Hindlimb muscle (tissue), 1 donor: ENCODE data around the gene PPIP5K1. TPM values are rescaled to one million over a fixed set of nuclear protein-coding genes. Genes with fewer than 3 reads are reported as not detected.

ENCODE experiments used
- DNase-seq: peaks from one replicate; pipeline ENCODE4 v3.0.0-alpha.2; 2013
- polyA plus RNA-seq: library from polyadenylated mRNA; unstranded; fragments of 120-200 nt; gene quantifications from one replicate; pipeline ENCODE4 v1.2.1, GENCODE V29; 2013; ENCODE audit not compliant: insufficient read length

PPIP5K1 gene
- polyA plus RNA-seq, 1 donor = 8.4 TPM

DNA sequence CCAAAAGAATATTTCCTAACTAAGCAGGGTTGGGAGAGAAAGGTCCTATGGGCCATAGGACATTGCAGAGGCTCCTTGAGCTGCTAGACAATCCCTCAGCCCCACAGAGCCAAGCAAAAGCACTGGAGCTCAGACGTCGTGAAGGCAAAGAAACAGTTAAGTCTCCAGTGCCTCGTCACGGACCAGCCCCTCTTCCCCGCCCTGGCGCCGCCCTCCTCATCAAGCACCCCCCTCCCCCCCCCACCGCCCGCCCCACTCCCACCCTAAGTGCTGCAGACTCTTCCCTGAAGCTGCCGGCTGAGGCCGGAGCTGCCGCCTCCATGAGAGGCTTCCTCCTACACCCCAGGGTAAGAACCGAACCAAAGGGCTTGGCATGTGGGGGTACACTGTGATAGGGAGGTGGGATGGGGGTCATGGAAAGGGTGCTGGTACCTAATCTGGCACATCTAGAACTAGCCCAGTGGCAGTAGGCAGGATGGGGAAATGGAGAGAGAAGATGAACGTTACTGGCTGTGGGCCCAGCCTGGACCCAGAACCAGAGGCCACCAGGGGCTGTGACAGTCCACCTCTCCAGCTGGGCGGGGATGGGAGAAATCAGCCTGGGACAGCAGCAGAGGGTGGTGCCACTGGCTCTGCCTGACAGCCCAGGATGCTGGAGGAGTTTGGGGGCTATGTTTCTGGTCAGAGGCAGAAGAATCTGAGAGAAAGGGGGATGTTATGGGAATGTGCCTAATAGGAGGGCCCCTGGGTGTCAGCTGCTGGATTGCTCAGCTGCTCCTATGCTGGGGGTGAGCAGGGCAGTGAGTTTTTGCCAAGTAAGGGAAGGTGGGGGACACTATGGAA is 72.4 kb downstream of the PPIP5K1 start, which contains the start of gene MAP1A:
Gene MAP1A (plus strand): TSS at position 255 of the 843 bp plus-strand sequence. CDS start 3,866 bp downstream, outside the sequence.
- DNase-seq = peak; percentile 79

DNA sequence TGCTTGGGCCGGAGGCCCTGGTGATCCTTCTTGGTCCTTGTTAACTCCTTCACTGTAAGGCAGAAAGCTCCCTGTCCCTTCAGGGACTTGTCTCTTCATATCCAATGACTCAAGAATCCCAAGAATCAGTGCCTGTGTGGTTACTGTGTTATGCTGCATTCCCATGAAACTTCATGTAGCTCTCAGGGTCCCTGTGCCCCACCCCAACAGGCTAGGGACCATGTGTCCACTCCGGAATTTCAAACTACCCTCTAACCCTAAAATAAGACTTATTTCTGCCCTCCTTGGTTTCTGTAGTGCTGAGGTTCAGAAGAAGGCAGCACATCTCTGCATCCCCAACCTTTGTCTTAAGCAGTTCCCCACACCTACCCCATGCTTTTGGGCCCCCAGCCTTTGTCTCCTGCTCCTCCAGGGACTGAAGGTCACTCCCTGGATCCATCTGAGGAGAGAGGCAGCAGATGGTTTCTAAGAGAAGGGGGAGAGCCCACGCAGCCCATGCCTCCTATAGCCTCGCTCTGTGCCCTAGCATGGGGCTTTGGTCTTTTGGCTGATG is 73.1 kb downstream of the PPIP5K1 start:
- DNase-seq = peak; percentile 19

DNA sequence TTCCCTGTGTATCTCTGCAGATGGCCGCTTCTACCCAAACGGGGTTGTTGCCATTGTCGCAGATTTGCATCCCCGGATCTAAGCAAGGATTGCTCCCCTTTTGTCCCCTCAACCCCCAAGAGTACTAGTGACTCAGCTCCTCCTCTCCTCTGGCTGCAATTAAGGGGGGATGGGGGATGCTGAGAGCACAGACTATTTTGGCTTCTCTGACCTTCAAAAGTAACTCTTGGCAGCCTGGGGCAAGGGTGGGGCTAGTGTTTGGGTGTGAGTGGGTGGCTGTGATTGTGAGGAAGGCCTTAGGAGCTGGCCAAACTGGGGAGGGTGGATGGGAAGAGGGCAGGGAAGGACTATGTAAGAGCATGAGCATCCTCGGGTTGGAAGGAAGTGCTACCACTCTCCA is 73.8 kb downstream of the PPIP5K1 start:
- DNase-seq = peak; percentile 23

DNA sequence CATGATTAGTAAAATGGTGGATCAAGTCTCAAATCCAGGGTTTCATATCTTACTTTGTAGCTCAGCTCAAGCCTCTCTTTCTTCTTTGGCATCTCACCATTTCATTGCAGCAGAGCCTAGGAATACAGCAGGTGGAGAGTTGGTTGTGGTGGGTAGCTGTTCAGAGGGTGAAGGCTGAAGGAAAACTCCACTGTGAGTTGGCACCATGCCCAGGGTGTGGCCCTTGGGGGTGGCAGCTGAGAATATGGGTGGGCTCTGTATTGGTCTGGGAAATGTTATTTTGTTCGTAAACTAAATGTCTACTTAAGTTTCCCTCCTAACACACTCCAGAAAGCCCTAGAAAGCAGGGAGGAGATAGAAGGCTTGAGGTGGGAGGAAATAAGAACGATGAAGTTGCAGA is 74.3 kb downstream of the PPIP5K1 start:
- no peak for DNase-seq

DNA sequence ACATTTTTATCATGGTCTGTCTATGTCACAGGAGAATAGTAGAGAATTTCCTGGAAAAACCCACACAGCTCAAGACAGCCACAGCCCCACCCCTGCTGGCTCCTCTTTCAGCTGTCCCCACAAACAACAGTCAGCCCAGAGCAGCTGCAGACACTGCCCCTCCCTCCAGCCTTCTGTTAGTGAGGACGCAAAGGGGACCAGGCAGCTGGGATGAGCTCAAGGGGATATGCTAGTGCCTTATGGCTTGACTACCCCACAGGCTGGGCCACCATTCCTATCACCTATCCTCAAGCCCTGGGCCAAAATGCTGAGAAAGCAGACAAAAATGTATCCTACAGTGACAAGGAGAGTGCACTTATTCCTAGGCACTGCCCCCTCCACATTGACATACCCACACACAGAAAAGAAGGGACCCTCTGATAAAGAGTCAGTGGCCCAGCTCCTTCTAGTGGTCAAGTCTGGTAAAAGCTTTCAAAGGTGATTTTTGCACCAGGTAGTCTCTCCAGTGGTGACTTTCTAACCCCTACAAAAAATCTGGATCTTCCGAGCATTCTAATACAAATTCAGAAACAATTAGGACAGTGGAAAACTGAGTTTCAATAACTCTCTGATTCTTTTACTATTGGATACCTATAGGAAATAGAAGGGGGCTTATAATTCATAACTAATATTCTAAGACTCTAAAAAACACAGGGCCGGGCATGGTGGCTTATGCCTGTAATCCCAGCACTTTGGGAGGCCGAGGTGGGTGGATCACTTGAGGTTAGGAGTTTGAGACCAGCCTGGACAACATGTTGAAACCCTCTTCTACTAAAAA is 75.6 kb downstream of the PPIP5K1 start:
- peak; percentile 87 for DNase-seq

DNA sequence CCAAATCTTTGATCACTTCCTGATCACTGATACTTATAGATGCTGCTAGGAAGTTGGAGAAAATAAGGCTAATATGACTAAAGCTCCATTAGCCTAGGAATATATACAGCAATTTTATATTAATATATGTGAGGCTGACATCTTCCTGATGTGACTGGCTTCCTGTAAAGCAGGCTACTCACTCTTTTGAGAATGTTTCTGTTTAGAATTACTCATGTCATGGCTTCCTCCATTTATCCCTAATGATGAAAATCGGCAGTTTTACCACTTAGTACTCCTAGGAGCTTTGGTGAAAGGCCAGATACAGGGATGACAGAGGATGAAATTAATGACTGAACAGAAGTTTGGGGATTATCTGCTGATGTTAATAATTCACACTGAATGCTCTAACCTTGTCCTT is 76.5 kb downstream of the PPIP5K1 start:
- DNase-seq = no peak

DNA sequence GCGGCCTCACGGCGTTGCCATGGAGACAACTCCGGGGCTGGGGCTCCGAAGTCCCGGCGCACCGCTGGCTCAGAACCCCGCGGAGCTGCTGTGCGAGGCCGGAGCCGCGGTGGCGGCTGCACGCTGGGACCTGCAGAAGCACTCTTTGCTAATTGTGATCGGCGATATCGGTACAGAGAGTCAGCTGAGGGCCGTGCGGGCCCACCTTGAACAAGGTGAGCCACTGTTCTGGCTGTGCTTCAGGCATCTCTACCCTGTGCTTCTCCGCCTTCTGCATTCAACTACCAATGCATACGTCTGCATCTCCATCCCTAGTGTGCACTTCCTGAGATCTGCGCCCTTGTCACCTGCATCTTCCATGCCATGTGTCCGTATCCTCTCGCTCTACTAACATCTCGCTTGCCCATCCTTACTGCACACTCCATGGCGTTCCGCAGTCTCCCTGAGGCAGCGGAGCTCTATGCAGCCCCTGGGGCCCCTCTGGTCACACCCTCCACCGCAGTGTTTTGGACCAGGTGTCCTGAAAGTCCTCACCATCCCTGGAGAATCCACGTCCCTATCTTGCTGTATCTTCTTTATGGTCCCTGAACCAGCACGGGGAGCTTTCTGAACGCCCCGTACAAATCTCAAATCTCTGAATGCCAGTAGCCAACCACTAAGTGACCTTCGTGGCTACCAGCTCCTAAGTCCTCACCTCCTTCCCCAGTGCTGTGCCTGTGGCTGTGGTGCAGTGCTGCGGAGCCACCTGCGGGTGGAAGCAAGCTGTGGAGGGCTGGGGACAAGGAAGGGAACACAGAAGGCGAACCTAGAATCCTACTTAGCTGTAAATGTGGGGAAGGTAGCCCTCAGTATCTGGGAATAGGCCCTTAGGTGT is 78.8 kb downstream of the PPIP5K1 start:
- DNase-seq = no peak

DNA sequence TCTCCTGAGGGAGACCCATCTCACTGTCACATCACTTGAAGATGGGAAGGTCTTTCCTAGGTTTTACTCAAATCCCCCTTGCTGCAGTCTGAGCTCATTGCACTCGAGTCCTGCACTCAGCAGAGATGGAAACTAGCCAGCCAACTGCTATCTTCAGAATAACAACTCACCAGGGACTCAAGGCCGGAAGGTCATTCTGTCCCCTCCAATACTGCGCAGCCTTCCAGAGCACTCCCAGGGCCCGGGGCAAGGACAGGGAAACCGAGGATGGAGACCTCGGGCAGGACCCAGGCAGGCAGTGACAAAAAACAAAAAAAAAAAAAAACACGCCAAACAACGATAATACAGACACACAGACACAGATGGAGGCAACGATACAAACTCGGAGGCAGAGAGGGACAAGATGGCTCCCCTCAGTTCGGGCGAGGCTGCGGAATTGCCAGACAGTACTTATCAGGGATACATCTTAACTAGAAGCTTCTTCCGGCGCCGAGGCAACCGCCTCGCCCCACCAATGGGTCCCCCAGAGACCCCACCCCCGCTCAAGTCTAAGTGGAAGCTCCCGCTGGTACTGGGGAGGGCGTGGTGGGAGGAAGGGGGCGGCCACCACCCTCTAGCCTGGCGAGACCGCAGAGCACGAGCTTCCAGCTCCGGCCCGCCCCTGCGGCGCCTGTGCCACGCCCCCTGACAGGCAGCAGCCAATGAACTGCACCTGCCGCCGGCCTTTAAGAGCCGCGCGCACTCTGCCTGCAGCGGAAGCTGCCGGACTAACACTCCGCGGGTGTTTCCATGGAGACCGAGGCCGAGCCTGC is 79.6 kb downstream of the PPIP5K1 start:
- DNase-seq = peak; percentile 98

DNA sequence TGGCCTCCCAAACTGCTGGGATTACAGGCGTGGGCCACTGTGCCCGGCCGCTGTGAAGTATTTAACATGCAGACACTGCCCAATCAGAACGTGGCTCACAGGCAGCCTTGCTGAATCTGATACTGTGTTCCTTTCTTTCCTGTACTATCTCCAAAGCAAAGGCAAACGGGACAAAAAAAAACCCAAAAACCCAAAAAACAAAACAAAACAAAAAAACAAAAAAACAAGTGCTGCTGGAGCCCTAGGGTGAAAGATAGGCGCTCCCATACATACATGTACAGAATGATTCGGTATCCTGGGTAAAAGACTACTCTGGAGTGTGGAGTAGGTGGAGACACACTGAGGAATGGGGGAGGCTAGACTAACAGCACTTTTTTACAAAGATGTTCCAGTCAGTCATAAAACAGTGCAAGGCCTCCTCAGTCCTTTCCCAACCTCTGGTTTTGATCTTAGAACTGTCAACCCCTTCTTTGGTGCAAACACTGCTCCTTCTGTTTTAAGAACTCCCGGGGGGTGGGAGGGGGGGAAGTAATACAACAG is 80.3 kb downstream of the PPIP5K1 start:
- peak; percentile 20 for DNase-seq

DNA sequence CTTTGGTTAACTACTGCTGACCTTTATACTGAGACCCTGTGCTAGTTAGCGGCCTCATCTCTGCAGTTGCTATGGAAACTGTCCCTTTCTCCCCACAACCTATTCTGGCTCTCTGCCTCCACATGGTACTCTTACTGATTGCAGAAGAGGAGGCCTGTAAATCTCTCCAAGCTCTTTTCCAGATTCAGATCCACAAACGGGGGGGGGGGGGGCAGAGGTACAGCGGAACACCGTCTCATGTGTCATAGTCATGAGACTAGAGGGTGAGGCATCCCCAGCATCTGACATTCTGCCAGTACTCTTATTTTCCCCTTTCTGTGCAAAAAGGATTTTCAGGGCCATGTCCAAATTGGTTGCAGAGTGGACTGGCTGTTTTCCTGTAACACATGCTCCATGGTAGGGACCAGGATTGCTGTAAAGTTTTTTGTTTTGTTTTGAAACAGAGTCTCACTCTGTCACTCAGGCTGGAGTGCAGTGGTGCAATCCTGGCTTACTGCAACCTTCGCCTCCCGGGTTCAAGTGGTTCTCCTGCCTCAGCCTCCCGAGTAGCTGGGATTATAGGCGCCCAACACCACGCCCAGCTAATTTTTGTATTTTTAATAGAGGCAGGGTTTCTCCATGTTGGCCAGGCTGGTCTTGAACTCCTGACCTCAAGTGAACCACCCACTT is 80.9 kb downstream of the PPIP5K1 start:
- peak; percentile 43 for DNase-seq

DNA sequence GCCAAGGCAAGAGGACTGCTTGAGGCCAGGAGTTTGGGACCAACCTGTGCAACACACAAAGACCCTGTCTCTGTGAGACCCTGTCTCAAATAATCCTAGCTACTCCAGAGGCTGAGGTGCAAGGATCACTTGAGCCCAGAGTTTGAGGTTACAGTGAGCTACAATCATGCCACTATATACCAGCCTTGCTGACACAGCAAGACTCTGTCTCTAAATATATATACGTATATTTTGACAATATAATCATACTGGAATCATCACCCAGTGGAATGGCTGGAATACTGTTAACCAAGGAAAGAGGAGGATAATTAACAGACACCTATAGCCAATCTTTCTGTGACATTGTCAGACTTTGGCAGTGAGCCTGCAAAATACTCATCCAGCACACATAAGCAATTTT is 81.6 kb downstream of the PPIP5K1 start:
- DNase-seq = no peak

DNA sequence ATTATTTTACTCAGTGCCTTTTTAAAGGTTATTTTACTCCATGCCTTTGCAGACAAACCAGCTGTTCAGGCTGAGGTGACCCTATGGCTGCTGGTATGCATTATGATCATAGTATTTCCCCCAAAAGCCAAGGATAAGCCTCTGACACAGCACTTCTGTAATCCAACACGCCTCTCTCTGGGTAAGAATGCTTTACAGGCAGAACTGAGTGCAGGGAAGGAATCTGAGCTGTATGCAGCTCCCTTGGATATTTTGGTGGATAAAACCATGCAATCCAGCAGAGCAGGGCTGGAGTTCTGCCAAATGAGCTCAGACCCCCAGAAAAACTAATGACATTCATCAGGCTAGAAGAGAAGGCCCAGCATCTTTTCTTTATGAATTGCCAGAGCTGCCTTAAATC is 84.3 kb downstream of the PPIP5K1 start:
- peak; percentile 25 for DNase-seq

DNA sequence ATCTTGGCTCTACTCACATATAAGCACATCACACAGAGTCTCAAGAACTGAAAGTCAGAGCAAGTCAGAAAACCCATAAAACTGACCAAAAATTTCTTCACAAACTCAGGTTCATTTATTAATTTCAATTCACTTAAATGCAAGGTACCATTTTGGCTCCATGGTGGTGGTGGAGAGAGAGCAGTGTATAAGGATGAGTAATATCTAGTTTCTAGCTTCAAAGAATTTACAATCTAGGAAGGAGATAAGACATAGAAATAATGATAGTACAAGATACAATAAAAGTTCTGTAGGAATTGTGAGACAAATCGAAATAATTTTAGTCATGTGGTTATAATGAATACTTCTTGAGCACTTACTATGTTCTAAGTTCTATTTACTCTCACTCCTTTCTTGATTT is 90.4 kb downstream of the PPIP5K1 start:
- DNase-seq = no peak

DNA sequence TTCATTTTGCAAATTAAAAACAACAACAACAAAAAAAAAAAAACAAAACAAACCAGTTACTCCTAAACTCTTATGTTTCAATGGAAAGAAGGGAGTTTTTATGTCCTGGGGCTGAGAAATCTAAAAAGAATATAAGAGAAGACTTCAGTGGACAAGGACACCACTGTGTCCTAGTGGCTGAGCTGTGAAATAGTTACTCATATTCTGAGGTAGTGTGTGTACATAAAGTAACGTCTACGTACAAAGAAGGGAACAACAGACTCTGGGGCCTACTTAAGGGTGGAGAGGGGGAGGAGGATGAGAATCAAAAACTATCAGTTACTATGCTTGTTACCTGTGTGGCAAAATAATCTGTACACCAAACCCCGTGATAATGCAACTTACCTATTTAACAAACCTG is 91.0 kb downstream of the PPIP5K1 start:
- DNase-seq = no peak

DNA sequence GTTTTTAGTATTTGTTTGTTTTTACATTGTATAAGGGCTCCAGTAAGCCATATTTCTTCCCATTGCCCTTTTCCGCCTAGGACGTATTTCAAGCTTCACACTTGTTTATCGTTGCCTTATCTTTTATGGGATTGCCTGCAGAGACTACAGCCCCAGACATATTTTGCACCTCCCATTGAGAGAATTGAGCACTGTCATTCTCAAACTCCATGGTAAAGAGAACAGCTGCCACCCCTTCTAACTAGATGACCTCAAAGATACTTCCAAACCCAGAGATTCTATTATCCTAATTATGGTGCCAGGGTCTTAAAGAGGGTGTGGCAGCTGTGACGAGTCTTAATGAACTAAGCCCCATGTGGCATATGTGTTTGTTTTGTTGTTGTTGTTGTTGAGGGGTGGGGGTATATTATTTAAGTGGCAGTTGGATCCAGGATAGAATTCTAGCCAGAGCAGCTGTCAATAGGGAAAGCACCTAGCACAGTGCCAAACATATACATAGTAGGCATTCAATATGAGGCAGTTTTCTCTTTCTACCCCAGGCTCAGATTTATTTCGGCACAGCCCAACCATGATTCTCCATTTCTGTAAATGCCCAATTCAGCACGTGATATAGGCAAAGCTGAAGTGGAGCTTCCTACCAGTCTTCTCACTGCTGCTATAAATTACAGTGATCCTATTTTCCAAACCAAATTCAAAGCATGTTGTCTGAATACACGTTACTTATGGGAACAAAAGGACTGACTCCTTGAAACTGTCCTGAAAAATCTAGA is 96.1 kb downstream of the PPIP5K1 start:
- no peak for DNase-seq

DNA sequence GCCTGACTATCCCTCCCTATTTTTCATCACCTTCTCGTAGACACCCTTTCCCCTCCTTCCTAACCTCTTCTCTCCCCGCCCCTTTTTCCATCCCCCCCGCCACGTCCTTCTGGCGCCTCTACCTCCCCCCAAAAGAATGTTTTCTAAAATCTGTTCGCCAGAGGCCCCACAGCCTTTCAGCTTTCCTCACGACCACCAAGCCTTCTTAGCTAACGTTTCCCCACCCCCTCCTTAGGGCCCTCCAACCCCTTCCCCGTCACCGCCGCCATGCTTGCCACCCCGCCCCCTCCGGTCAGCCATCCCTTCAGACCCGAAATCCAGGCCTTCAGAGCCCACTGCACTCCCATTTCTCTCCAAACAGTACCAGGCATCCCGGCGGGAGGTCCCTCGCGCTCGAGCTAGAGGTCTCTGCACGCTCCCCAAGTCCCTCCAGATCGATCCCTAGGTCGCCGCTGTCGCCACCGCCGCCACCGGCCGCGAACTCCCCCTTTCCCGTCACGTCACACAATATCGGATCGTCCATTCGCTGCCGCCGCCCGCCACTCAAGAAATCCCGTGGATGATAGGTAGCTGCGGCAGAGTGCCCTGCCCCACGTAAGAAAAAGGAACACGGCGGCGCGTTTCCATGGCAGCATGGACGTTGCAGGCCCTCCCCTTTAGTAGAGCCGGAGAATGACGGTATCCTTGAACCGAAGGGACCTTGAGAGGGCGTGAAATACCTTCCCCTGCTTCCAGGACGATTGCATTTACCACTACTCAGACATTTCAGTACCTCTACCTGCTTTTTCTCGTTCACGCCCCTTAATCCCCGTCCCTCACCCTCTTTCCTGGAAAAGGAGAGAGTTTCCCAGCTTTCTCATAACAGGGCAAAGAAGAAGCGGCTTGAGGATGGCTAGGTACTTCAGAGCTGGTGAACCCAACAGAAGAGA is 97.1 kb downstream of the PPIP5K1 start, which contains the start of gene TP53BP1:
Gene TP53BP1 (minus strand): TSS at position 484 of the 929 bp plus-strand sequence. CDS start 113 bp downstream, at position 371.
- peak; percentile 94 for DNase-seq

DNA sequence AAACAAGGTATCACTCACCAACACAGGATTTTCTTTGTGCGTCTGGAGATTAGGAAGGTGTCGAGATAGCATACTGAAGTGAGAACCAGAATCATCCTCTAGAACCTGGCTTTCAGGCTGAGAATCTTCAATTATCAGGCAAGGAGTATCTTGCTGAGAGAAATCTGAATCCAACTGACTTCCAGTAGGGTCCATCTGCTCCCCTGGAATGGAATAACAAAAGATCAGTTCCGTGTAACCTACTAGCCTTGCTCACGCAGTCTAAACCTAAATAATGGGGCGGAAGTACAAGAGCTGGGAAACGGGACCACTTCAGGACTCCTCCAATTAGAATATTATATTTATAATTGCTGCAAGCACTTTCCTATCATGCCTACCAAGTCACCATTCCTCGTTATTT is 97.7 kb downstream of the PPIP5K1 start:
- DNase-seq = no peak

DNA sequence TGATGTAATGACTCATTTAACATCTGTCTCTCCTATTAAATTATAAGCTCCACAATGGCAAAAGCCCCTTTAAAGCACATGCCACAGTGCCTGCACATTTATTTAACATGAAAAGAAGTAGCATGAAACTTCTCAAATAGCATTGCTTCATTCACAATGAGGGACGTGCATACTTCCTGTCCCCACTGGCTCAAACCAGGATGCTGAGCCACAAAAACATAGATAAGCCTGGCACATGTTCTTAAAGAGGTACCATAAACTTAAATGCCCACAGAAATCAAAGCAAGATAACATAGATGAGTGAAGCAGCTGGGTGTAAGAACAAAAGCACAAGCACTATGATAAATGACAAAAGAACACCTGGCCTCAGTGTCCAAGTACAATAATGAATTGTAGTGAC is 100.8 kb downstream of the PPIP5K1 start:
- no peak for DNase-seq
